Stimulated activated naive B cell treated with anti-CD40 and anti-IgM and Interleukin-4, amounts not matched to agents 10 μg/mL and 1 μg/mL and 100 μg/mL, for 72 hours (primary cell): ENCODE data around the gene PCGF3.
A peak's percentile ranks its signal among the peaks of the same experiment; 100 is the strongest.

Experiments
- ATAC-seq, 2 donors: fragments of 150-1000 bp; cut with Tn5 transposase; replicated peaks; 2 replicates each; pipeline ENCODE4 v1.10.0; 2021; ENCODE audit warnings: moderate library complexity in 1 of 2
- DNase-seq: peaks from one replicate; pipeline ENCODE4 v3.0.0; 2021
- H3K27ac Mint-ChIP-seq: one replicate; pipeline ENCODE4 v1.8.0; 2022; ENCODE audit warnings: mild to moderate bottlenecking, mixed read lengths
- H3K27me3 Mint-ChIP-seq, 2 donors: one replicate each; pipeline ENCODE4 v1.8.0; 2022; ENCODE audit warnings: mixed read lengths in 2 of 2
- H3K36me3 Mint-ChIP-seq, 2 donors: one replicate each; pipeline ENCODE4 v1.8.0; 2022; ENCODE audit warnings: mixed read lengths in 2 of 2, mild to moderate bottlenecking in 1 of 2
- H3K4me1 Mint-ChIP-seq, 2 donors: one replicate each; pipeline ENCODE4 v1.8.0; 2022; ENCODE audit warnings: mixed read lengths in 2 of 2, mild to moderate bottlenecking in 1 of 2
- H3K4me3 Mint-ChIP-seq, 2 donors: one replicate each; pipeline ENCODE4 v1.8.0; 2022; ENCODE audit warnings: mild to moderate bottlenecking in 2 of 2, mixed read lengths in 2 of 2, moderate library complexity in 1 of 2
- H3K9me3 Mint-ChIP-seq, 2 donors: one replicate each; pipeline ENCODE4 v1.8.0; 2022; ENCODE audit warnings: mixed read lengths in 2 of 2, mild to moderate bottlenecking in 1 of 2

The PCGF3 gene

DNA sequence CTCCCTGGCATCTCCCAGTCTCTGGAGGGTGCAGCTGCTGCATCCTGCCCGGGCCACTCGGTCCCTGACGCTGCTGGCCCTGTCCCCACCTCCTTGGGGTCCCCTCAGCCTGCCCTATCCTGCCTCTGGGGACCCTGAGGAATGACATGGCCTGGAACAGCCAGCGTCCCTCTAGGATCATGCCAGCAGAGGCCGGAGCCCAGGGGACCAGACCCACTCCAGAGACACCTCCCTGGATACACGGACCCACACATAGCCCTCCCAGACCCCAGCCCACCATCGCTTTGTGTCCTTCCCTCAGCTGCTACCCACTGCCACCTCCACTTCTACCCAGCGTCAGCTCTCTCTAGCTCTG lies 84.8 kb downstream of the PCGF3 start:
- H3K27ac Mint-ChIP-seq = no peak overlapping the region

DNA sequence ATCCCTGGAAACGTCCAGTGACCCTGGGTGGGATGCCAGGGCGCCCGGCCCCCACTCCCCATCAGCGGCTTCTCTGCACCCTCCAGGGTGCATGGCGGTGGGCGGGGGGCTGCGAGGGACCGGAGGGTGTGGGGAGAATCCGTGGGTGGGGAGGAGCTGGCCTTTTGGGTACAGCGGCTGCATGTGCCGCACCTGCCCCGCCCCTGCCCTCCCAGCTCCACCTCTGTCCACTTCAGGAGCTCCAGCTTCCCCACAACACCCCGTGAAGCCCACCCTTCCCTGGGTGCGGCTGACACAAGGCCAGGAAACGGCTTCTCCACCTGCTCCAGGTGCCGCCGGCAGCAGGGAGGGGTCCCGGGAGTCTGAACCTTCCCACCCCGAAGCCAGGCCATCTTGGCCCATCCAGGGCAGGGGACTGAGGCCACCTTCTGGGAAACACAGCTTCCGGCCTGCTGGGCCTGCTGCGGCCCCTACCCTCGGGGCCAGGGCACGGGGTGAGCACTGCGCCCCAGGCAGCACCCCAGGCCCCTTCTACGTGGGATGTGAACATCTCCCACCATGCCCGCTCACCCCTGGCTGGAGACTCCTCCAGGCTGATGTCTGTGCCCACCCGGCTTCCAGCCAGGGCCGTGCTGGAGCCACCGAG lies 85.7 kb downstream of the PCGF3 start:
- H3K27me3 Mint-ChIP-seq = peaks cover 50 to 75% of the 10 kb centered on the region in 2 donors
- ATAC-seq = no peak

More for the DNA sequence above, 84.8 kb downstream of the PCGF3 start:
- Mint-ChIP-seq H3K4me3 (no peak overlapping the region), H3K4me1 (peaks cover 27 to 31% of the 10 kb centered on the region in 2 donors), H3K36me3 (no peaks in the 10 kb centered on the region), H3K27me3 (peaks cover 54 to 72% of the 10 kb centered on the region in 2 donors), H3K9me3 (no peaks in the 10 kb centered on the region)
- no peak for ATAC-seq
- DNase-seq = no peak

DNA sequence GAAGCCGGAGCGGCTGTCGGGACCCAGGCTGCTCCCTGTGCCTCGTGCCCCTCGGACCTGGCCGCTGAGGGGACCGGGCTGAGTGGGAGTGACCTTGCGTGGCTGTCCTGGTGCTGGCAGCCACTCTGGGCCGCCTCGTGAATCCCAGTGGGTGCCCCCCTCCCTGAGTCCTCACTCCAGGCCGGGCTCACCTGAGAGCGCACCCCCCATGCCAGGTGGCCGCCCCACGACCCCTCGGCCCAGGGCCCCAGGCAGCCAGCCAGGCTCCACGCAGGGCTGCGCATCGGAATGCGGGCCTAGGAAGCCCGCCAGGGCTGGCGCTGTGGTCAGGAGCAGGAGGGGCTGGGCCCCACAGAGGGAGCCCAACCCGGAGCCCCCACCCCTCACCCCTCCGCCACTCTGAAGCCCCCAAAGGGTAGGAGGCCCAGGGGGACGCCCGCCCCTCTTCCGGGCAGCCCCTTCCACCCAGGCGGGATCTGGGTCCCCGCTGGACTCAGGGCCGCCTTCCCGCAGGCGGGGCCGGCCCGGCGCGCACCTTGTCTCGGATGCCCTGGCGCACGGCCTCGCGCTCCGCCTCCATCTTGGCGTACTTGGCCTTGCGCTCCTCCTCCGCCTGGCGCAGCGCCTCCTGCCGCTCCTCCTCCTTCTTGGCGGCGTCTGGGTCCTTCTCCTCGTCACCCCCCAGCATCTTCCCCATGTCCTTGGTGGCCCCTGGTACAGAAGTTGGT lies 86.4 kb downstream of the PCGF3 start:
- ATAC-seq = peak in 1 of 2 donors; percentile 19
- H3K27ac Mint-ChIP-seq = no peak overlapping the region
- no peaks in the 10 kb centered on the region for H3K36me3 Mint-ChIP-seq
- H3K4me1 Mint-ChIP-seq = peaks cover 25 to 27% of the 10 kb centered on the region in 2 donors
- no peaks in the 10 kb centered on the region for H3K9me3 Mint-ChIP-seq
- peaks cover 56 to 79% of the 10 kb centered on the region in 2 donors for H3K27me3 Mint-ChIP-seq
- H3K4me3 Mint-ChIP-seq = peak overlapping the region in 1 of 2 donors; percentile 36
- no peak for DNase-seq

More for the DNA sequence above, 85.7 kb downstream of the PCGF3 start:
- Mint-ChIP-seq H3K4me1 (peaks cover 25 to 27% of the 10 kb centered on the region in 2 donors), H3K36me3 (no peaks in the 10 kb centered on the region), H3K4me3 (no peak overlapping the region), H3K9me3 (no peaks in the 10 kb centered on the region), H3K27ac (no peak overlapping the region)
- no peak for DNase-seq

DNA sequence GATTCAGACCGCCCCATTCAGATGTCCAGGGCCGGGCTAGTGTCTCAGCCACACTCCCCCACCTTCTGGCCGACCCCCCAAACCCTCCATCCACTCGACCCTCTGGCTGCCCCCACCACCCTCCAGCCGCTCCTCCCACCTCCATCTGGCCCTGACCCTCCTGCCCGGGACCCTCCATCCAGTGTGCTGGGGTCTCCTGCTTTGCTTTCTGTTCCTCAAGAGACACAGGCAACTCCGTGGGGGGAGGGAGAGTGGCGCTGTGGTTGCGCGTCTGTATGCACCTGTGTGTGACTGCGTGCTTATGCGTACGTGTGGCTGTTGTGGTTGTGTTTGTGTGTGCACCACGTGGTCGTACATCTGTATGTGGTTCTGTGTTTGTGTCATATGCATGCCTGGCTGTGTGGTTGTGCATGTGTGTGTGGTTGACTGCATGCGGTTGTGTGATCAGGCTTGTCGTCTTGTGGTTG lies 87.0 kb downstream of the PCGF3 start:
- H3K4me3 Mint-ChIP-seq = peak overlapping the region; percentile 35 to 44
- no peaks in the 10 kb centered on the region for H3K9me3 Mint-ChIP-seq
- ATAC-seq (peak; percentile 21 to 41), DNase-seq (no peak)
- peak overlapping the region; percentile 48 for H3K27ac Mint-ChIP-seq
- peaks cover 52 to 73% of the 10 kb centered on the region in 2 donors for H3K27me3 Mint-ChIP-seq
- H3K4me1 Mint-ChIP-seq = peaks cover 23 to 27% of the 10 kb centered on the region in 2 donors
- H3K36me3 Mint-ChIP-seq = no peaks in the 10 kb centered on the region

DNA sequence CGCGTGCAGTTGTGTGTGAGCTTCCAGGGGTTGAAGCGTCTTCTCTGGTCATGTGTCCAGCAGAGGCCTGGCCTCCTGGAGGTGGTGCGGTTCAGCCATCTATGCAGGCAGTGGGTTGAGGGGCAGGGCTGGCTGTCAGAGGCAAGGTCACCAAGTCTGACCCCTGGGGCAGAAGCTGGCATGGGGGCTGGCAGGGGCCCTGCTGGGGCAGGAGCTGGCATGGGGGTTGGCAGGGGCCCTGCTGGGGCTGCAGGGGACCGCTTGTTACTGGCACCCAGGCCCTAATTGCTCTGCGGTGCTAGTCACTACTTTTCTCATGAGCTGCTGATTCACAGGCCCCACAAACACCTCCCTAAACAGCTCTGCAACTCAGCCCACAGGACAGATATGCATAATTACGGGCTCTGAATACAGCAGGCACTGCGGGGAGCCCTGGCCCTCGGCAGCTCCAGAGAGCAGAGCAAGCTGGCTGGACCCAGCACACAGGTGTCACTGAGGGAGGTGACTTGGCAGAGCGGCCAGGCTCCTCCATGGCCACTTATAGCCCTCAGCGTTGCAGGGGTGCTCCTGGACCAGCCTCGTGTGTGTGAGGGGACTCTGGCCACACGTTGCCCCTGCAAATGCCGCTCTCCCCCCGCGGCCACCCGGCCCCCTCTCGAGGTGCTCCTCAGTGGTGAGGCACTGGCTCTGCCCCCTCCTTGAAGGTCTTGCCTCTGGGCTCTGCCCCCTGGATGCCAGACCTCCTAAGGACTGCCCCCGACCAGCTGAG lies 87.6 kb downstream of the PCGF3 start:
- Mint-ChIP-seq H3K9me3 (no peaks in the 10 kb centered on the region), H3K4me3 (peak overlapping the region; percentile 35 to 44), H3K27ac (peak overlapping the region; percentile 48), H3K4me1 (peaks cover 23 to 27% of the 10 kb centered on the region in 2 donors), H3K27me3 (peaks cover 49 to 67% of the 10 kb centered on the region in 2 donors), H3K36me3 (no peaks in the 10 kb centered on the region)
- DNase-seq (no peak), ATAC-seq (peak in 1 of 2 donors; percentile 31)

DNA sequence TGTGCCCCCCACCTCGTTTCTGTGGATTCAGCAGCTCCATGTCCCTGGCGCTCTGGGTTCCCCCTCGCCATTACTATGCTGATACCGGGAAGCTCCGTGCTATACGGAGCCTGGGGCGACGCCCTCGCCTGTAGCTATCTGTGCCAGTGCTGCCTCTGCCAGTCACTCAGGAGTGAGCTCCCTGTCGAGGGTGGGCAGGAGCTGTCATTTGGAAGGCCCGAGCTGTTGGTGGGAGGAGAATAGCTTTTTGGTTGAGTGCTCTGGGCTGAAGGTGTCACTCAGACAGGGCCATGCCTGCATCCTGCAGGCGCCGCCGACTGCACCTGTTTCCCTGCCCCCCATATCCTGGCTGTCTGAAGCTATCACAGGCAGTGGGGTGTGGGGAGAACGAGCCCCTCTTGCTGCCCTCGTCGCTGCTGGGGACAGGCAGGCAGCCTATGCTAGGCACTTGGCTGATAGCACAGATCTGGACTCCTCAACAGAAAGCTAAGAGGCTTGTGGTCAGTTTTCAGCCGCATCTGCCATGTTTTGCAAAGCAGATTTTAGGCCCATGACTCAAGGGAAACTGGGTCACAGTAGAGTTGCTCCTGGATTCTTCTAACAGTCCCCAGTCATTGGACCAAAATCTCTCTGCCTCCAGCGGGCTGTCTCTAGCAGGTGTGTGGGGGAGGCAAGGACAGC lies 88.4 kb downstream of the PCGF3 start:
- peaks cover 25 to 32% of the 10 kb centered on the region in 2 donors for H3K4me1 Mint-ChIP-seq
- H3K27me3 Mint-ChIP-seq = peaks cover 47 to 65% of the 10 kb centered on the region in 2 donors
- H3K4me3 Mint-ChIP-seq = no peak overlapping the region
- no peaks in the 10 kb centered on the region for H3K36me3 Mint-ChIP-seq
- no peak for DNase-seq
- H3K9me3 Mint-ChIP-seq = no peaks in the 10 kb centered on the region
- ATAC-seq = peak in 1 of 2 donors; percentile 43
- no peak overlapping the region for H3K27ac Mint-ChIP-seq

DNA sequence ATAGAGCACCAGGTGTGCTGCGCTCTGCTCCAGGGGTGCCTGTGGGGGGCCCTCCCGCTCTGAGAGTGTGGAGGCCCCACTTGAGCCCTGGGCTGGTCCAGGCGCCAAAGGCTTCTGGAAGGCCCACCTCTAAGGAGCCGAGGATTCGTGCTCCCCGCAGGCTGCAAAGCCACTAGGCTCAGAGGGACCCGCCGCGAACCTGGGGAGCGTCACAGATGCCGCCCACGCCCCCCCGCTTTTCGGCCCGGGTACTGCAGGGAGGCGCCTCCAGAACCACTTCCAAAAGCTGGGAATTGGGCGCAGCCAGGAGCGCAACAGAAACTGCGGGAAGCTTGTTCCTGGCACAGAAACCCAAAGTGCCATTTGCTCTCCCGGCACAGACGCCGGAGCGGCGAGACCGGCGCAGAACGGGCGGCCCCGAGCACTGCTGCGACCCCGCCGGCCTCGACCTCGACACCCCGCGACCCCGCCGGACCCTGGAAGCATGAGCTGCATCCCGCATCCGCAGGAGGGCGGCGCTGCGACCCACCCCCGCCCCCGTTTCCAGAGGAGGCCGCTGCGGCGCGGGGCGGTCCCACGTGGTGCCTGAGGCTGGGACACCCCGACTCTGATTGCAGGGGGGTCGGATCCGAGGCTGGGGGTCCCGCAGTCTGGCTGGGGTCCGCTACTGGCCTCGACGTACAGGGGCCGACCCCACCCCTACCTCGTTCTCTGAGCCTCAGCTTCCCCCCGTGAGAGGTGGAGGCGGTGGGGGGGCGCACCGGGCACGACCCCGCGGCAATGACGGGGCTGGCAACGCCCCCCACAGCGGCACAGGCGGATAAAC lies 89.5 kb downstream of the PCGF3 start:
- Mint-ChIP-seq H3K9me3 (no peaks in the 10 kb centered on the region), H3K27me3 (peaks cover 53 to 61% of the 10 kb centered on the region in 2 donors), H3K36me3 (no peaks in the 10 kb centered on the region), H3K4me3 (peak overlapping the region; percentile 44 to 57), H3K4me1 (peaks cover 26 to 34% of the 10 kb centered on the region in 2 donors), H3K27ac (no peak overlapping the region)
- DNase-seq (no peak), ATAC-seq (no peak)

DNA sequence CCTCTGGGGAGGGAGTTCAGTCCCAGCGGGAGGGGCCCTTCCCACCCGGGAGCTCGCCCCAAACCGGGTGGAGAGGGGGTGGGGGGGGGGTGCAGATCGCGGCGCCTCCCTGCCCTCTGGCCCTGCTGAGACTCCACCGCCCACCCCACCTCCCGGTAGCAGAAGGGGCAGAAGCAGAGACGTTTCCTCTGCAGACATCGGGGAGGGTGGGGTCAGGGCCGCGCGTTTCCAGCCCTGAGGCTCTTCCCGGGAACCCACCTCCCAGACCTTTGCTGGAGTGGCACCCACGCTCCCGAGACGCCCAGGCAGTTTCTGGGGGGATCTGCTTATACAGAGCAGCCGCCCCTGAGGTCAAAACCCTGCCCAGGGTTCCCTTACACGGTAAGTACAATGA lies 90.1 kb downstream of the PCGF3 start:
- H3K27me3 Mint-ChIP-seq = peaks cover 50 to 55% of the 10 kb centered on the region in 2 donors
- H3K4me3 Mint-ChIP-seq = peak overlapping the region in 1 of 2 donors; percentile 13
- no peaks in the 10 kb centered on the region for H3K36me3 Mint-ChIP-seq
- no peak for ATAC-seq
- no peak overlapping the region for H3K27ac Mint-ChIP-seq
- no peaks in the 10 kb centered on the region for H3K9me3 Mint-ChIP-seq
- no peak for DNase-seq
- peaks cover 26 to 34% of the 10 kb centered on the region in 2 donors for H3K4me1 Mint-ChIP-seq

DNA sequence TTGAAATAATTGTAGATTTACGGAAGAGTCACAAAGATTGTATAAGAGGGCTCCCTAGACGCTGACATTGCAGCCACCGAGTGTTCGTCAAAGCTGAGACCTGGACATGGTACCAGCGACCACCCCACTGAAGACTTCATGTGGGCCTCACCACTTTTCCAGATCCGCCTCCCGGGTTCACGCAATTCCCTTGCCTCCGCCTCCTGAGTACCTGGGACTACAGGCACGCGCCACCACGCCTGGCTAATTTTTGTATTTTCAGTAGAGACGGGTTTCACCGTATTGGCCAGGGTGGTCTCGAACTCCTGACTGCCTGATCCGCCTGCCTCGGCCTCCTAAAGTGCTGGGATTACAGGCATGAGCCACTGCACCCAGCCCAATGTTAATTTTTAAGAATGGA lies 90.6 kb downstream of the PCGF3 start:
- Mint-ChIP-seq H3K9me3 (no peaks in the 10 kb centered on the region), H3K27ac (no peak overlapping the region), H3K4me1 (peaks cover 26 to 34% of the 10 kb centered on the region in 2 donors), H3K4me3 (no peak overlapping the region), H3K36me3 (no peaks in the 10 kb centered on the region), H3K27me3 (peaks cover 47 to 51% of the 10 kb centered on the region in 2 donors)
- DNase-seq = no peak
- no peak for ATAC-seq

DNA sequence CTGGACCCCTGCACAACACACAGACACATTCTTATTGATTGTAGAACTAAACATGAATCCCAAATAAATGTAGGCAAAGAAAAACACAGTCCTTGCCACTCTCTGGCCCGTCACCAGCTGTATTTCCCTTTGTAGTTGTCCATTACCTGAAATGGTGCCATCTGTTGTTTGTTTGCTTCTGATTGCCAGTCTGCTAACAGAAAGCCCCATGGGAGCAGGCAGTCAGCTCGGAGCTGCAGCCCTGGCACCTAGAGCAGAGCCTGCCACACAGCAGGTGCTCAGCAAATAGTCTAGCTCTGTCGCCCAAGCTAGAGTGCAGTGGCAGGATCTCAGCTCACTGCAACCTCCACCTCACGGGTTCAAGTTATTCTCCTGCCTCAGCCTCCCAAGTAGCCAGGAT lies 91.4 kb downstream of the PCGF3 start:
- no peak overlapping the region for H3K4me3 Mint-ChIP-seq
- peaks cover 26 to 34% of the 10 kb centered on the region in 2 donors for H3K4me1 Mint-ChIP-seq
- no peak for ATAC-seq
- H3K36me3 Mint-ChIP-seq = no peaks in the 10 kb centered on the region
- no peak for DNase-seq
- no peak overlapping the region for H3K27ac Mint-ChIP-seq
- H3K9me3 Mint-ChIP-seq = no peaks in the 10 kb centered on the region
- peaks cover 52 to 58% of the 10 kb centered on the region in 2 donors for H3K27me3 Mint-ChIP-seq

DNA sequence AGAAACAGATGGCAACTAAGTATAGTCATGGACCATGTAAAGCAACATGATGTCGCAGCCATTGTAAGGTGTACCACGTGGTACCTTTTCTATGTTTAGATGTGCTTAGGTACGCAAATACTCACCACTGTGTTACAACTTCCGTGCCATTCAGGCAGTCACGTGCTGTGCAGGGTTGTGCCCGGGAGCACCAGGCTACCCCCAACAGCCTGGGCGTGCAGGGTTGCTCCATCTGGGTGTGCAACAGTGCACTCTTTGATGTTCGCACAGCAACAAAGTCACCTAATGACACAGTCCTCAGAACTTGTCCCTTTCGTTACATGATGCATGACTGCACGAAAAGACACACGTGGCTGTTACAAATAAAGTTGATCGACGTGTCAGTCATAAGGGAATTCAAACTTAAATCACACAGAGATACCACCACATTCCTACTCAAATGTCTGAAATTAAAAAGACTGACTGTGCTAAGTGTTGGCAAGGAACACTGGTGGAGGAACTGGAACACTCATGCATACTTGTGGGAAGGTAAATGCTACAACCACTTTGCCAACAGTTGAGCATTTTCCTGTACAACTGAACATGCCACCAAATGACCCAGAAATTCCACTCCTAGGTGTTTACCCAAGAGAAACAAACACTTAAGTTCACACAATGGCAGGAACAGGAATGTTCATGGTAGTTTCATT lies 95.9 kb downstream of the PCGF3 start:
- peaks cover 4% of the 10 kb centered on the region in 2 donors for H3K9me3 Mint-ChIP-seq
- H3K27ac Mint-ChIP-seq = no peak overlapping the region
- no peak overlapping the region for H3K4me3 Mint-ChIP-seq

DNA sequence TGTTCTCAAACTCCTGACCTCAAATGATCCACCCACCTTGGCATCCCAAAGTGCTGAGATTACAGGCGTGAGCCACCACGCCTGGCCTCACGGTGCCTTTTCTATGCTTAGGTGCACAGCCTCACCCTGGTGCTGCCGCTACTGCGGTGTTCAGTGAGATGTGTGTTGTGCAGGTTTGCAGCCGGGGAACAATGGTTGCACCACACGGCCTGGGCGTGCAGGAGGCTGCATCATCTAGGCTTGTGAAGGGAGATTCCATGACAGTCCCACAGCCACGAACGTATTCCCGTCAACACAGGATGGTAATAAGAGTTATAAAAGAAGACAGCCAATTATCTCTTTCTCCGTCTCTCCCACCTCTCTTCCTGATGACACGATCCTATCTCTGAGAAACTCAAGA lies 98.3 kb downstream of the PCGF3 start:
- Mint-ChIP-seq H3K4me1 (peaks cover 3 to 5% of the 10 kb centered on the region in 2 donors), H3K4me3 (no peak overlapping the region), H3K27me3 (peaks cover 31 to 40% of the 10 kb centered on the region in 2 donors), H3K36me3 (no peaks in the 10 kb centered on the region), H3K9me3 (peaks cover 4 to 7% of the 10 kb centered on the region in 2 donors), H3K27ac (no peak overlapping the region)
- ATAC-seq = no peak
- DNase-seq = no peak

More for the DNA sequence above, 95.9 kb downstream of the PCGF3 start:
- DNase-seq = no peak
- peaks cover 35 to 39% of the 10 kb centered on the region in 2 donors for H3K27me3 Mint-ChIP-seq
- H3K4me1 Mint-ChIP-seq = peaks cover 3 to 7% of the 10 kb centered on the region in 2 donors
- H3K36me3 Mint-ChIP-seq = no peaks in the 10 kb centered on the region
- ATAC-seq = no peak

DNA sequence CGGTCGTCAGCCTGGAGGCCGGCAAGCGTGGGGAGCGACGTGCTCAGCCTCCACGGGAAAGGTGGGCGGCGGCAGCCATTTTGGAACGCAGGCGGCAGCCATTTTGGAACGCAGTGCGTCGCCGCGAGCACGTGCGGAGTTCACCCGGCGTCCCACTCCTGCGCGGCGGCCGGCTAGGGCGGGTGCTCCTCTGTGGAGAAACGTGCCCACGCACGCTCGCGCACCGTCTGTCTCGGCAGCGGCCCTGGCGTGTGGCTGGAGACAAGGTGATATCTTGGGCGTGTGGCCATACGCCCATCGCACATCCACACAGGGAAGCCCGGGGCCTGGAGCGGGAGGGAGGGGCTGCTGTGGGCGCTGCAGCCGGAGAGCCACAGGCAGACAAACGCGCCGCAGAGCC lies 99.2 kb downstream of the PCGF3 start:
- DNase-seq = no peak
- peaks cover 25 to 34% of the 10 kb centered on the region in 2 donors for H3K27me3 Mint-ChIP-seq
- no peaks in the 10 kb centered on the region for H3K36me3 Mint-ChIP-seq
- no peak overlapping the region for H3K4me3 Mint-ChIP-seq
- H3K27ac Mint-ChIP-seq = no peak overlapping the region
- H3K9me3 Mint-ChIP-seq = peaks cover 4 to 7% of the 10 kb centered on the region in 2 donors
- ATAC-seq = no peak
- H3K4me1 Mint-ChIP-seq = no peaks in the 10 kb centered on the region
